GM18498 (cell line): ENCODE measurements around the gene PLXNA2.

ENCODE experiments used
- ATAC-seq: cut with Tn5 transposase; IDR thresholded peaks from one replicate; pipeline ENCODE4 v1.9.1; 2021; ENCODE audit warnings: mild to moderate bottlenecking, moderate library complexity; ENCODE audit not compliant: unreplicated experiment

The PLXNA2 gene

GRCh38 chr1:208004851-208005250 is 239.3 kb downstream of the PLXNA2 start:
- ATAC-seq = no peak

GRCh38 chr1:208003241-208003640 is 240.9 kb downstream of the PLXNA2 start:
- no peak for ATAC-seq

GRCh38 chr1:208002672-208003071 is 241.5 kb downstream of the PLXNA2 start:
- ATAC-seq = no peak

GRCh38 chr1:208002078-208002477 is 242.1 kb downstream of the PLXNA2 start:
- no peak for ATAC-seq

- ATAC-seq = no peak
Observed at GRCh38 chr1:208000504-208000903, 243.7 kb downstream of the PLXNA2 start.

- no peak for ATAC-seq
Observed at GRCh38 chr1:207999972-208000371, 244.2 kb downstream of the PLXNA2 start.

- ATAC-seq = no peak
Observed at GRCh38 chr1:207999274-207999915, 244.8 kb downstream of the PLXNA2 start.

GRCh38 chr1:207998691-207999090 is 245.5 kb downstream of the PLXNA2 start:
- ATAC-seq = no peak

- peak; percentile 82 for ATAC-seq
Observed at GRCh38 chr1:207997486-207998268, 246.5 kb downstream of the PLXNA2 start.

- no peak for ATAC-seq
Observed at GRCh38 chr1:207996636-207997035, 247.5 kb downstream of the PLXNA2 start.

- ATAC-seq = no peak
Observed at GRCh38 chr1:207995576-207995975, 248.6 kb downstream of the PLXNA2 start.

GRCh38 chr1:207993477-207994445 is 250.4 kb downstream of the PLXNA2 start:
- ATAC-seq = no peak

- no peak for ATAC-seq
Observed at GRCh38 chr1:207992677-207993236, 251.4 kb downstream of the PLXNA2 start.

- no peak for ATAC-seq
Observed at GRCh38 chr1:207991583-207992026, 252.6 kb downstream of the PLXNA2 start.

- ATAC-seq = no peak
Observed at GRCh38 chr1:207990876-207991582, 253.2 kb downstream of the PLXNA2 start.

- no peak for ATAC-seq
Observed at GRCh38 chr1:207990455-207990854, 253.7 kb downstream of the PLXNA2 start.

- ATAC-seq = no peak
Observed at GRCh38 chr1:207988326-207989165, 255.6 kb downstream of the PLXNA2 start.

GRCh38 chr1:207987164-207987563 is 257.0 kb downstream of the PLXNA2 start:
- ATAC-seq = no peak

GRCh38 chr1:207985996-207986395 is 258.2 kb downstream of the PLXNA2 start:
- ATAC-seq = no peak
